Measurements from ENCODE around the gene CYTH3. TPM values are rescaled to one million over a fixed set of nuclear protein-coding genes. Genes with fewer than 3 reads are reported as not detected.

CYTH3 gene
- total and polyA plus RNA-seq, 2 of the 8 experiments (the other 6 are each of a cell fraction or from before 2014, with no cell fraction given): 10.3 to 11.9 TPM

DNA sequence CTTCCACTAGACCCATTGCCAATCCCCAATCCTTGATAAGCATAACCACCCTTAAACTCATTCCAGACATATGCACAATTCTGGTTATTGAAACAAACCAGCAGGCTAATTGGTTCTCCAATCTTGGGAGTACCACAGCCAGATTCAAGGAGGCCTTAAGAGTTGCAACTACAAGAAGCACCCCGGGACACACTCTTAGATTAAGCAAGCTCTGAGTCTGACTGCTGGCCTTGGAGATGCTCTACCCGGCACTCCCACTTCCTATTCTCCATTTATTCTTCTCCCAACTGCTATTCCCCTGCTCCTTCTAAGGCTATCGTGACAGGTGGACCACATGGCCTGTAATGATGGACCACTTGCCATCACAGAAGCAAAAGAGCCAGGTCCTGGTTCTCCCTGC lies 40.3 kb downstream of the CYTH3 start:
- H2BK120ac ChIP-seq (replicated peaks; ENCODE audit: low read depth, low read length): no peak overlapping the region
- POLR2A ChIA-PET (ENCODE audit: partially characterized antibody): no interaction called here
- H3K56ac ChIP-seq (replicated peaks; ENCODE audit: insufficient read length, low read depth, low read length): no peak overlapping the region
- WGBS, 2 experiments (ENCODE audit: extremely low coverage in 1 of 2, insufficient coverage in 1 of 2, insufficient read length in 1 of 2, insufficient replicate concordance in 2 of 2, low coverage in 1 of 2, low lambda C conversion rate in 2 of 2, missing lambda C conversion rate in 1 of 2): 87% methylated on average over 3 of the region's 3 CpGs; no CpG with 5 or more reads in 1 of the 2 experiments
- no peak overlapping the region for H3K4me3 ChIP-seq (ENCODE audit: extremely low read depth in 1 of 4, insufficient read depth in 2 of 4, low read depth in 3 of 4, low read length in 4 of 4)
- H4K20me1 ChIP-seq (replicated peaks in 1 of 2; ENCODE audit: control insufficient read depth in 1 of 2, insufficient read depth in 2 of 2, low read length in 2 of 2): no peaks in the 10 kb centered on the region
- H3K9ac ChIP-seq (replicated peaks in 1 of 4; ENCODE audit: extremely low read depth in 1 of 4, low read depth in 3 of 4, low read length in 3 of 4): no peak overlapping the region
- peaks cover 4% of the 10 kb centered on the region; the same call in 1 of the 2 replicates for H3K79me1 ChIP-seq (ENCODE audit: low read depth, low read length)
- H3K36me3 ChIP-seq (ENCODE audit: control insufficient read depth in 2 of 4, insufficient read depth in 4 of 4, low read length in 3 of 4): no peaks in the 10 kb centered on the region; a peak in 1 of 8 replicates
- no peak overlapping the region for H3K18ac ChIP-seq (ENCODE audit: extremely low read depth, low read length)
- no peaks in the 10 kb centered on the region for H3K27me3 ChIP-seq (replicated peaks in 1 of 4; ENCODE audit: control insufficient read depth in 3 of 4, extremely low read depth in 1 of 4, insufficient read depth in 3 of 4, low read length in 3 of 4)
- H3K23ac ChIP-seq (ENCODE audit: insufficient read length): no peak overlapping the region
- H3K79me2 ChIP-seq (ENCODE audit: control insufficient read depth in 1 of 2, insufficient read depth in 2 of 2, low read length in 2 of 2): 0 out of 4 replicates have a peak, but pooled peaks cover 0 to 3% of the 10 kb centered on the region in 2 experiments
- no peak overlapping the region for H4K91ac ChIP-seq (replicated peaks; ENCODE audit: insufficient read length, low read length)
- no peak for DNase-seq (ENCODE audit: low read depth in 1 of 2, low spot score in 2 of 2)
- no peak overlapping the region for H4K5ac ChIP-seq (ENCODE audit: insufficient read length, low read depth, low read length)
- no peak overlapping the region for H2BK20ac ChIP-seq (ENCODE audit: low read length)
- no peak overlapping the region for H3K14ac ChIP-seq (ENCODE audit: insufficient read length)
- H3K4me1 ChIP-seq (replicated peaks in 1 of 4; ENCODE audit: control insufficient read depth in 3 of 4, insufficient read depth in 4 of 4, low read length in 3 of 4): peaks cover 0 to 6% (median 1%) of the 10 kb centered on the region in 4 experiments; a peak in 2 of 7 replicates
- no peak overlapping the region for H3K4ac ChIP-seq (replicated peaks; ENCODE audit: insufficient read length, low read depth, low read length)
- no peaks in the 10 kb centered on the region for H3K9me3 ChIP-seq (ENCODE audit: insufficient read depth in 2 of 2, low read depth in 1 of 2, low read length in 1 of 2)
- no peak overlapping the region for H2BK5ac ChIP-seq (ENCODE audit: low read depth, low read length)
- H2AK5ac ChIP-seq (ENCODE audit: low read depth, low read length): no peak overlapping the region
- H2BK15ac ChIP-seq (ENCODE audit: low read length): no peak overlapping the region
- no peak overlapping the region for H3K27ac ChIP-seq (ENCODE audit: low read depth, low read length)
- H2BK12ac ChIP-seq (ENCODE audit: low read depth, low read length): no peak overlapping the region
- no peak overlapping the region for H2AFZ ChIP-seq (ENCODE audit: low read length)
- CTCF ChIA-PET (ENCODE audit: partially characterized antibody): no interaction called here
- no peak overlapping the region for H4K8ac ChIP-seq (ENCODE audit: extremely low read depth, insufficient read depth, low read length)
- no peak overlapping the region for H3K4me2 ChIP-seq (ENCODE audit: insufficient read depth in 1 of 2, low read depth in 2 of 2, low read length in 2 of 2)
- no peaks in the 10 kb centered on the region for H3K23me2 ChIP-seq (ENCODE audit: low read depth, low read length)
- FAIRE-seq: no peak
- TF ChIP-seq BACH1 (IDR thresholded peaks at IDR 0.05; ENCODE audit: low read length) (no peak), JUN (IDR thresholded peaks at IDR 0.05; ENCODE audit: low read depth, low read length) (no peak), GTF2F1 (IDR thresholded peaks at IDR 0.05; ENCODE audit: borderline replicate concordance, low read depth, low read length) (no peak), TAF1 (IDR thresholded peaks at IDR 0.05; ENCODE audit: low read depth, low read length) (no peak), CBX8 (IDR thresholded peaks at IDR 0.05; ENCODE audit: borderline replicate concordance, low read depth, low read length) (no peak), NANOG (IDR thresholded peaks at IDR 0.05; ENCODE audit: insufficient read depth, low read depth, low read length, poor library complexity, severe bottlenecking) (no peak), CBX5 (IDR thresholded peaks at IDR 0.05; ENCODE audit: low read depth, low read length) (no peak), SIRT6 (IDR thresholded peaks at IDR 0.05; ENCODE audit: low read length) (no peak), SP1 (IDR thresholded peaks at IDR 0.05; ENCODE audit: low read depth, low read length) (no peak), POU5F1 (IDR thresholded peaks at IDR 0.05; ENCODE audit: low read depth, low read length) (no peak), HDAC2 (IDR thresholded peaks at IDR 0.05; ENCODE audit: borderline replicate concordance in 1 of 2, low read depth in 2 of 2, low read length in 2 of 2) (no peak), PHF8 (conservative IDR thresholded peaks at IDR 0.05; ENCODE audit: low read depth, low read length) (no peak)

All from H1 (cell line).